HG03064 (cell line): ENCODE data around the gene KIF23.
"Not testable (repeated sequence)": the region's sequence is repeated elsewhere in the genome, so short reads cannot be mapped to it uniquely, and the experiment has no call there.

Experiments
- ATAC-seq: cut with Tn5 transposase; IDR thresholded peaks from one replicate; pipeline ENCODE4 v1.9.1; 2021; ENCODE audit warnings: low read depth; ENCODE audit not compliant: unreplicated experiment

Gene KIF23

GRCh38 chr15:69424748-69425413, 10.7 kb downstream of the KIF23 start:
- ATAC-seq = no peak

DNA sequence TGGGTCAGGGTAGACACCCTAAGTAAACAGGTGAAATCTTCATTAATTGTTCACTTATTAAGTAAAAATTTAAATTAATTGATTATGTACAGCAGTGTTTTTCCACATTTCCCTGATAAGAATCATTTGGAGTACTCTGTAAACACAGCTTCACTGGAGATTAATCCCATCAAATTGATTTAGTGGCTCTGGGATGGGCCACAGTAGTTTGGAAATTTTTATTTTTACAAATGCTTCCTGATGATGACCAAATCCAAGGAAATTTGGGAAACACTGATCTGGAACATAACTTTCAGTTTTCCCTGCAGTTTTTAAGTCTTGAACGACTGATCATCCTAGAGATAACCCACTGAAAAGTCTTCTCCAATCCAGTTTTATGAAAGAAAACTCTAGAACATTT, 19.7 kb downstream of the KIF23 start:
- ATAC-seq = no peak

GRCh38 chr15:69434238-69434637, 20.1 kb downstream of the KIF23 start:
- ATAC-seq = no peak

- no peak for ATAC-seq
Observed at GRCh38 chr15:69434679-69435078, 20.5 kb downstream of the KIF23 start.

DNA sequence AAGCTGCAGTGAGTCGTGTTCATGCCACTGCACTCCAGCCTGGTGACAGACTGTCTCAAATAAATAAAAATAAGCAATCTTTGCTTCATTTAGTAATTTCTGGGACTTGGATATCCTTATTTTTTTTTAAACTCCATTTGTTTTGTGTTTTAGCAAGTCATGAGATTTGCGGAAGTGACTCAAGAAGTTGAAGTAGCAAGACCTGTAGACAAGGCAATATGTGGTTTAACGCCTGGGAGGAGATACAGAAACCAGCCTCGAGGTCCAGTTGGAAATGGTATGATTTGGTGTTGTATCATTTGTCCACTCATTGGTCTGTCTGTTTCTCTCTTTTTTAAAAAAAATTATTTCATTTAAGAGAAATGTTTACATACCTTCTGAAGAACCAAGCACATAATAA, 21.8 kb downstream of the KIF23 start:
- no peak for ATAC-seq

- no peak for ATAC-seq
Observed at GRCh38 chr15:69436951-69437350, 22.8 kb downstream of the KIF23 start.

DNA sequence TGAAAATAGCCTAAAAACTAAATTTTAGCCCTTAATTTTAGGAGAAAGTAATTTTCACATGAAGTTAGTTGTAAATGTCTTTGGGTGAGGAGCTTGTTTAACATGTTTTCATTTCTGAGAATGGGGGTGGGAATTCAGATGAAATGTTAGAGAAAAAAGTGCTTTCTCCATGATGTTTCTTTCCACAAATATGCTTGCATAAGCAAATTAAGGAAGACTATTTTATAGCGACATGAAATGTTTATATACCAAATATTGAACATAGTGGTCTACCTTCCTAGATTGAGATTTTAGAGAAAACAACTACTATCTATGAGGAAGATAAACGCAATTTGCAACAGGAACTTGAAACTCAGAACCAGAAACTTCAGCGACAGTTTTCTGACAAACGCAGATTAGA, 25.5 kb downstream of the KIF23 start:
- no peak for ATAC-seq

GRCh38 chr15:69443032-69443611, 29.0 kb downstream of the KIF23 start:
- no peak for ATAC-seq

DNA sequence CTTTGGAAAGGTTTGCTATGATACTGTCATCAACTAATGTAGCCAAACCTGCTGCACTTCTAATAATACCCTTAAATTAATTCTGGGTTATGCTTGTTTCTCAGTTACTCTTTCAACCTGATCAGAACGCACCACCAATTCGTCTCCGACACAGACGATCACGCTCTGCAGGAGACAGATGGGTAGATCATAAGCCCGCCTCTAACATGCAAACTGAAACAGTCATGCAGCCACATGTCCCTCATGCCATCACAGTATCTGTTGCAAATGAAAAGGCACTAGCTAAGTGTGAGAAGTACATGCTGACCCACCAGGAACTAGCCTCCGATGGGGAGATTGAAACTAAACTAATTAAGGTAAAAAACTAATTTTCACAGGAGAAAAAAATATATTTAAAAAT, 30.5 kb downstream of the KIF23 start:
- no peak for ATAC-seq

- no peak for ATAC-seq
Observed at GRCh38 chr15:69446953-69447352, 32.8 kb downstream of the KIF23 start.

GRCh38 chr15:69450221-69450620, 36.1 kb downstream of the KIF23 start:
- ATAC-seq = not testable (repeated sequence)

GRCh38 chr15:69450968-69451695, 37.0 kb downstream of the KIF23 start:
- no peak for ATAC-seq

- peak; percentile 5 for ATAC-seq
Observed at GRCh38 chr15:69451951-69452691, 38.0 kb downstream of the KIF23 start.

DNA sequence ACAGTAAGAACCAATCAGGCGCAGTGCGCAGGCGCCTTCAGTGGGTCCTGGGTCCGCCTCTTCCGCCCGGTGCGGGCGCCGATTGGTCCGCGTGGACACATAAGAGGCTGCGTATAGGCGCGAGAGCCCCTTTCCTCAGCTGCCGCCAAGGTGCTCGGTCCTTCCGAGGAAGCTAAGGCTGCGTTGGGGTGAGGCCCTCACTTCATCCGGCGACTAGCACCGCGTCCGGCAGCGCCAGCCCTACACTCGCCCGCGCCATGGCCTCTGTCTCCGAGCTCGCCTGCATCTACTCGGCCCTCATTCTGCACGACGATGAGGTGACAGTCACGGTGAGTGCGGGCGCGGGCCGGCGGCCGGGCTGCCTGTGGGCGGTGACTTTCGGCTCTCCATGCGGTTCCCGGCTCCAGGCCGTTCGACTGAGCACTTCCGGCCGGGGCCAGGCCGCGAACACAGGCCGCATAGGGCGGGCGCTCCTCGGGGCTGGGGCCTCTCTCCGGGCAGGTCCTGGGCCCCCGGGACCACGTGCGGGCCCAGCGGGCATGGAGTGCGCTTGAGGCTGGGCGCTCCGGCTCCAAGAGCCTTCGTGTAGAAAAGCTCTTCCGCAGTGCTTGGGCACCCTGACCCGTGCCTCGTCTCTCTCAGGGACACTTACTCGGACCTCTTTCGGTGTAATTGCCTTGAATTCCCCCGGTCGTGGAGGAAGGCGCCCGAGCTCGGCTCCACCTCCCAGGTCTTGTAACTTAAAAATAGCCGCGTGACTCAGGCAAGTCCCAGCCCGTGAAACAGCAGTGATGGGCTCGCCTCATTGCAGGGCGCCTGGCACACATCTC, 38.8 kb downstream of the KIF23 start, which contains the start of gene RPLP1:
Gene RPLP1, plus strand, starts transcription at position 127 of the 830 bp plus-strand sequence. Its CDS starts 131 bp downstream, at position 258.
- peak; percentile 77 for ATAC-seq

GRCh38 chr15:69454953-69455352, 40.8 kb downstream of the KIF23 start:
- ATAC-seq = no peak

GRCh38 chr15:69456208-69457166, 42.3 kb downstream of the KIF23 start:
- ATAC-seq = no peak

DNA sequence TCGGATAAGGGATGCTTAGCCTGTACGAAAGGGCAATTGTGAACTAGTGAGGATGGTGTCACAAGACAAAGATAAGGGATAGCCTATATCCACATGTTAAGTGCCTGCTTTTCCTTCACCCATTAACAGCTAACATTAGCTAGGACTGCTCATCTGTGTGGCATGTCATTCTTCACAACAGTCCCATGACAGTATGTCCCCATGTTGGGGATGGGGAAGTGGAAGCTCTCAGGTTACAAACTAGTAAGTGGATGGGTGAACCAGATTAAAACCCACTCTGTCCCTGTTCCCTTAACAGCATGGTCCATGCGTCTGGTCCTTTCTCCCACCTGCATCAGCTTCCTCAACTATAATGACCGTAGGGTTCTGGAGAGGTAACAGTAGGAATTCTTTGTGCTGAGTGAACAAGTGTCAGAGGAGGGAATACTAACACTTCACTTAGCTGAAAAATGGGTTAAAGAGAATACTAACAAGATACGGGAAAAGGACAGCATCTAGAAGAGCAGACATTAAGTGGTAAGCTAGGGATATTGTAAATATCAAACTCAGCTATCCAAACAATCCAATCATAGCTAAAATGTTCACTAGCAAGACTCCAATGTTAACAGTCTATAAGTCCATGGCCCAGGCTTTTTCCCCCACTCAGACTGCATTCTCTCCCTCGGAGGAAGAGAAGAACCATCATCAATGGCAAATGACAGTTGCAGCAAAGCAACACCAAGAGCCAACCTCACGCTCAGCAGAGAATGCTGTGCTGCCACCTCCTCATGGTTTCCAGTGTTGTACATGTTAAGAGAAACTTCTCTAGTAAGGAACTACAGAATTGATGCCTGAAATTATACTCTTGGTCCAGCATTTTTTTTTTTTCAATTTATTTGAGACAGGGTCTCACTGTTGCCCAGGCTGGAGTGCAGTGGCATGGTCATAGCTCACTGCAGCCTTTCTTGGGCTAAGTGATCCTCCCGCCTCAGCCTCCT, 43.4 kb downstream of the KIF23 start:
- no peak for ATAC-seq

GRCh38 chr15:69459066-69459465, 44.9 kb downstream of the KIF23 start:
- no peak for ATAC-seq
